Ishikawa (cell line): ENCODE results near the gene ENTPD5.

Experiments
- CEBPB ChIP-seq: IDR thresholded peaks from 2 replicates; pipeline ENCODE4 v1.6.1; 2012
- CREB1 ChIP-seq: IDR thresholded peaks from 2 replicates; pipeline ENCODE4 v1.6.1; 2012; ENCODE audit warnings: low read depth
- EGR1 ChIP-seq: IDR thresholded peaks from 2 replicates; pipeline ENCODE4 v1.6.1; 2012
- EP300 ChIP-seq: IDR thresholded peaks from 2 replicates; pipeline ENCODE4 v1.6.1; 2012; ENCODE audit warnings: borderline replicate concordance
- FOXM1 ChIP-seq: IDR thresholded peaks from 2 replicates; pipeline ENCODE4 v1.6.1; 2012; ENCODE audit warnings: low read depth, borderline replicate concordance
- NFIC ChIP-seq: IDR thresholded peaks from 2 replicates; pipeline ENCODE4 v1.6.1; 2012
- RAD21 ChIP-seq: IDR thresholded peaks from 2 replicates; pipeline ENCODE4 v1.6.1; 2012; ENCODE audit warnings: low read depth
- TAF1 ChIP-seq: IDR thresholded peaks from 2 replicates; pipeline ENCODE4 v1.6.1; 2012; ENCODE audit warnings: low read depth, mild to moderate bottlenecking
- TCF12 ChIP-seq: IDR thresholded peaks from 2 replicates; pipeline ENCODE4 v1.6.1; 2012; ENCODE audit warnings: low read depth
- TEAD4 ChIP-seq: IDR thresholded peaks from 2 replicates; pipeline ENCODE4 v1.6.1; 2012
- YY1 ChIP-seq: IDR thresholded peaks from 2 replicates; pipeline ENCODE4 v1.6.1; 2012; ENCODE audit warnings: low read depth
- ZBTB7A ChIP-seq: IDR thresholded peaks from 2 replicates; pipeline ENCODE4 v1.6.1; 2012; ENCODE audit warnings: low read depth
- TF ChIP-seq, protein P1 (sequence below): IDR thresholded peaks from 2 replicates; pipeline ENCODE4 v1.6.1; 2012; ENCODE audit warnings: low read depth, mild to moderate bottlenecking
- TF ChIP-seq, protein P2 (sequence below): IDR thresholded peaks from 2 replicates; pipeline ENCODE4 v1.6.1; 2012

DNA sequence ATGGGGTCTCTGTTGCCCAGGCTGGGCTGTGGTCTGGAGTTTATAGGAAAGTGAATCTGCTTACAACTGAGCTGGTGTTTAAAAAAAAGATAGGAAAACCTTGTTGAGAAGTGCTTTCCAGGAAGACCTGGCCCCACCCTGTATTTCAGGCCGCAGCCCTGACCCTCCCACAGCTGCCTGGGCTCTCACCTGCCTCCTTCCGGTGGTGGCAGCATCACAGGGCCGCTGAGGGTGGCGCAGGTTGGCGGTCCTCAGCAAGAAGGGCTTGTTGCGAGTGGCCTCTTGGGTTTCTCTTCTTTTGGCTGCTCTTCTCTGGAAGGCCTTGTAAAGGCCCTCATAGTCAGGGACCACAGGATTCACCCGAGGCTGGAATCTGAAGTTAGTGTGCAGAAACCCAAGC lies 76.9 kb downstream of the ENTPD5 start:
- no peak for TF ChIP-seq RAD21
- no peak for TF ChIP-seq EP300
- no peak for TF ChIP-seq YY1
- TF ChIP-seq FOXM1: no peak
- no peak for TF ChIP-seq CREB1
- TF ChIP-seq TAF1: no peak
- no peak for TF ChIP-seq EGR1
- TF ChIP-seq, protein P1, sequence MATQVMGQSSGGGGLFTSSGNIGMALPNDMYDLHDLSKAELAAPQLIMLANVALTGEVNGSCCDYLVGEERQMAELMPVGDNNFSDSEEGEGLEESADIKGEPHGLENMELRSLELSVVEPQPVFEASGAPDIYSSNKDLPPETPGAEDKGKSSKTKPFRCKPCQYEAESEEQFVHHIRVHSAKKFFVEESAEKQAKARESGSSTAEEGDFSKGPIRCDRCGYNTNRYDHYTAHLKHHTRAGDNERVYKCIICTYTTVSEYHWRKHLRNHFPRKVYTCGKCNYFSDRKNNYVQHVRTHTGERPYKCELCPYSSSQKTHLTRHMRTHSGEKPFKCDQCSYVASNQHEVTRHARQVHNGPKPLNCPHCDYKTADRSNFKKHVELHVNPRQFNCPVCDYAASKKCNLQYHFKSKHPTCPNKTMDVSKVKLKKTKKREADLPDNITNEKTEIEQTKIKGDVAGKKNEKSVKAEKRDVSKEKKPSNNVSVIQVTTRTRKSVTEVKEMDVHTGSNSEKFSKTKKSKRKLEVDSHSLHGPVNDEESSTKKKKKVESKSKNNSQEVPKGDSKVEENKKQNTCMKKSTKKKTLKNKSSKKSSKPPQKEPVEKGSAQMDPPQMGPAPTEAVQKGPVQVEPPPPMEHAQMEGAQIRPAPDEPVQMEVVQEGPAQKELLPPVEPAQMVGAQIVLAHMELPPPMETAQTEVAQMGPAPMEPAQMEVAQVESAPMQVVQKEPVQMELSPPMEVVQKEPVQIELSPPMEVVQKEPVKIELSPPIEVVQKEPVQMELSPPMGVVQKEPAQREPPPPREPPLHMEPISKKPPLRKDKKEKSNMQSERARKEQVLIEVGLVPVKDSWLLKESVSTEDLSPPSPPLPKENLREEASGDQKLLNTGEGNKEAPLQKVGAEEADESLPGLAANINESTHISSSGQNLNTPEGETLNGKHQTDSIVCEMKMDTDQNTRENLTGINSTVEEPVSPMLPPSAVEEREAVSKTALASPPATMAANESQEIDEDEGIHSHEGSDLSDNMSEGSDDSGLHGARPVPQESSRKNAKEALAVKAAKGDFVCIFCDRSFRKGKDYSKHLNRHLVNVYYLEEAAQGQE: no peak
- no peak for TF ChIP-seq TEAD4
- no peak for TF ChIP-seq CEBPB
- TF ChIP-seq, protein P2, sequence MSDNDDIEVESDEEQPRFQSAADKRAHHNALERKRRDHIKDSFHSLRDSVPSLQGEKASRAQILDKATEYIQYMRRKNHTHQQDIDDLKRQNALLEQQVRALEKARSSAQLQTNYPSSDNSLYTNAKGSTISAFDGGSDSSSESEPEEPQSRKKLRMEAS: no peak
- TF ChIP-seq TCF12: no peak
- no peak for TF ChIP-seq ZBTB7A
- TF ChIP-seq NFIC: no peak
